HG03196 (cell line): ENCODE measurements around the gene UCN2.
"Not testable (repeated sequence)": the region's sequence is repeated elsewhere in the genome, so short reads cannot be mapped to it uniquely, and the experiment has no call there.

Experiments used
- ATAC-seq: cut with Tn5 transposase; IDR thresholded peaks from one replicate; pipeline ENCODE4 v1.9.1; 2021; ENCODE audit not compliant: unreplicated experiment

The UCN2 gene

GRCh38 chr3:48543271-48543866 is 20.2 kb downstream of the UCN2 start:
- no peak for ATAC-seq

GRCh38 chr3:48538451-48538850 is 25.1 kb downstream of the UCN2 start:
- no peak for ATAC-seq

GRCh38 chr3:48536785-48537184 is 26.8 kb downstream of the UCN2 start:
- ATAC-seq: no peak

- ATAC-seq: no peak
These were observed 27.5 kb downstream of the UCN2 start for GRCh38 chr3:48536116-48536515.

GRCh38 chr3:48535578-48535977 is 28.0 kb downstream of the UCN2 start:
- no peak for ATAC-seq

GRCh38 chr3:48532977-48533337 is 30.6 kb downstream of the UCN2 start:
- ATAC-seq: no peak

- no peak for ATAC-seq
These were observed 31.2 kb downstream of the UCN2 start for GRCh38 chr3:48532271-48532976.

- not testable (repeated sequence) for ATAC-seq
These were observed 32.9 kb downstream of the UCN2 start for GRCh38 chr3:48530701-48531100.

- no peak for ATAC-seq
These were observed 34.8 kb downstream of the UCN2 start for GRCh38 chr3:48528754-48529153.

- no peak for ATAC-seq
These were observed 35.5 kb downstream of the UCN2 start for GRCh38 chr3:48528048-48528447.

GRCh38 chr3:48524970-48525369 is 38.6 kb downstream of the UCN2 start:
- no peak for ATAC-seq

- no peak for ATAC-seq
These were observed 41.9 kb downstream of the UCN2 start for GRCh38 chr3:48521635-48522034.

- ATAC-seq: no peak
These were observed 44.3 kb downstream of the UCN2 start for GRCh38 chr3:48519277-48519643.

- no peak for ATAC-seq
These were observed 44.8 kb downstream of the UCN2 start for GRCh38 chr3:48518638-48519276.

GRCh38 chr3:48518069-48518468 is 45.5 kb downstream of the UCN2 start:
- ATAC-seq: no peak

GRCh38 chr3:48516571-48516970 is 47.0 kb downstream of the UCN2 start:
- no peak for ATAC-seq

GRCh38 chr3:48514431-48515227 is 49.0 kb downstream of the UCN2 start:
- no peak for ATAC-seq
